ENCODE measurements around the gene BBLN.
A peak's percentile ranks its signal among the peaks of the same experiment; 100 is the strongest.

Gene BBLN

GRCh38 chr9:128149001-128149701 is 10.9 kb upstream of the BBLN start, which contains the start of gene LCN2:
LCN2 (plus strand) TSS chr9:128149453; CDS start chr9:128149526, 73 bp downstream.
- DNase-seq (ENCODE audit: low read depth): no peak
- TF ChIP-seq, protein P1, sequence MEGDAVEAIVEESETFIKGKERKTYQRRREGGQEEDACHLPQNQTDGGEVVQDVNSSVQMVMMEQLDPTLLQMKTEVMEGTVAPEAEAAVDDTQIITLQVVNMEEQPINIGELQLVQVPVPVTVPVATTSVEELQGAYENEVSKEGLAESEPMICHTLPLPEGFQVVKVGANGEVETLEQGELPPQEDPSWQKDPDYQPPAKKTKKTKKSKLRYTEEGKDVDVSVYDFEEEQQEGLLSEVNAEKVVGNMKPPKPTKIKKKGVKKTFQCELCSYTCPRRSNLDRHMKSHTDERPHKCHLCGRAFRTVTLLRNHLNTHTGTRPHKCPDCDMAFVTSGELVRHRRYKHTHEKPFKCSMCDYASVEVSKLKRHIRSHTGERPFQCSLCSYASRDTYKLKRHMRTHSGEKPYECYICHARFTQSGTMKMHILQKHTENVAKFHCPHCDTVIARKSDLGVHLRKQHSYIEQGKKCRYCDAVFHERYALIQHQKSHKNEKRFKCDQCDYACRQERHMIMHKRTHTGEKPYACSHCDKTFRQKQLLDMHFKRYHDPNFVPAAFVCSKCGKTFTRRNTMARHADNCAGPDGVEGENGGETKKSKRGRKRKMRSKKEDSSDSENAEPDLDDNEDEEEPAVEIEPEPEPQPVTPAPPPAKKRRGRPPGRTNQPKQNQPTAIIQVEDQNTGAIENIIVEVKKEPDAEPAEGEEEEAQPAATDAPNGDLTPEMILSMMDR (IDR thresholded peaks at IDR 0.05; ENCODE audit: low read depth, low read length, missing control alignments): no peak
- no peak within 1 kb of the TSS for H3K4me3 ChIP-seq (ENCODE audit: low read depth, low read length)

DNA sequence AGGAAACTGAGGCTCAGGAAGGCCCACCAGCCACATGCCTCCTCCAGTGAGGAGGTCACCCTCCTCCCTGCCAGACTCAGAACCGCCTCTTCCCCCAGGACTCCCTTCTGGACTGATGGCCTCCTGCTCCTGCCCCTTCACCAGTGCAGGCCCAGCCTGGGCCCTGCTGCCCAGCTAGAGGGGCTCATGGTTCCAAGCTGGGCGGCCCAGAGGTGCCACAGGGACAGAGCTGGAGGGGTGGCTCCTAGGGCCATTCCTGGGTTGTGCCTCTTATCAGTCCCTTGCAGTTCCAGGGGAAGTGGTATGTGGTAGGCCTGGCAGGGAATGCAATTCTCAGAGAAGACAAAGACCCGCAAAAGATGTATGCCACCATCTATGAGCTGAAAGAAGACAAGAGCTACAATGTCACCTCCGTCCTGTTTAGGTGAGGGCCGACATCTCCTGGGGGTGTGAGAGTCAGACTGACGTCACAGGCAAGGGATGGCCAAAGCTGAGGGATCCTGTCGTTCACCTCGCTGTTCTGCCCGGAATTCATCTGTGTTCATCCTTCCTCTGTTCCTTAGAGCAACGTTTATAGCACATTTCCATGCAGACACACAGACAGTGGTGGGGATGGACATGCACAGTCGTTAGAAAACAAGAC is 10.0 kb upstream of the BBLN start:
- no peak overlapping the region for H3K4me3 ChIP-seq (ENCODE audit: low read depth, low read length)
- TF ChIP-seq, protein P1 (IDR thresholded peaks at IDR 0.05; ENCODE audit: low read depth, low read length, missing control alignments): no peak
- no peak for DNase-seq (ENCODE audit: low read depth)

DNA sequence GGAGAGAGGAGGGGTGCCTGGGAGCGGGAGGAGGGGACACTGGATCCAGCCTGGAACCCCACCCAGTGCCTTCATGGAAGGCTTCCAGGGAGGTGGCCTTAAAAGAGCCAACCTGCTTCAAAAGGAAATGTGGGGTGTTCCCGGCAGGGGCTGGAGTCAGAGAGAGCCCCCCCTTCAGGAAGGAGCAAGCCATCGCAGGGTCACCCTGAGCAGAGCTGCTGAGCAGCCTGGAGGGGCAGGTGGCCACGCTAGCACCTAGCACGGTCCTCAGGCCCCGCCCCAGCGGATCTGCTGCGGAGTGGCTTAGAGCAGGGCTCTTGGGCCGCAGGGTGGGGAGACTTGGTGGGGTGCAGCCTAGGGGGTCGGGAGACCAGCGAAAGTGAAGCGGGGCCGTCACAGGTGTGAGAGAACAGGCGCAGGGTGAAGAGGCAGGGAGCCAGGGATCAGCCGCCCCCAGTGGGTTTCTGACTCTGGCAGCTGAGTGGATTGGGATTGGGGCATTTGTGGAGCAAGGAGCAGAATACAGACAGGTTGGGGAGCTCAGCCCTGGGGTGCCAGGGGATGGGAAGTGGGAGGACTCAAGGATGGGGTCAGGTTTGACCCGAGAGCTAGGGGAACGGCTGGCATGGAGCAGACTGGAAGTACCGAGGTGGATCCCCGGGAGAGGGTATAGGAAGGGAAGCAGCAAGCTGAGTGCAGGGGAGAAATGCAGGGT is 9.3 kb upstream of the BBLN start:
- TF ChIP-seq, protein P1 (IDR thresholded peaks at IDR 0.05; ENCODE audit: low read depth, low read length, missing control alignments): peak; percentile 56
- DNase-seq (ENCODE audit: low read depth): no peak
- no peak overlapping the region for H3K4me3 ChIP-seq (ENCODE audit: low read depth, low read length)

- no peak for DNase-seq (ENCODE audit: low read depth)
- TF ChIP-seq, protein P1 (IDR thresholded peaks at IDR 0.05; ENCODE audit: low read depth, low read length, missing control alignments): no peak
- H3K4me3 ChIP-seq (ENCODE audit: low read depth, low read length): no peak overlapping the region
Measured at GRCh38 chr9:128151309-128152132, 8.5 kb upstream of the BBLN start.

DNA sequence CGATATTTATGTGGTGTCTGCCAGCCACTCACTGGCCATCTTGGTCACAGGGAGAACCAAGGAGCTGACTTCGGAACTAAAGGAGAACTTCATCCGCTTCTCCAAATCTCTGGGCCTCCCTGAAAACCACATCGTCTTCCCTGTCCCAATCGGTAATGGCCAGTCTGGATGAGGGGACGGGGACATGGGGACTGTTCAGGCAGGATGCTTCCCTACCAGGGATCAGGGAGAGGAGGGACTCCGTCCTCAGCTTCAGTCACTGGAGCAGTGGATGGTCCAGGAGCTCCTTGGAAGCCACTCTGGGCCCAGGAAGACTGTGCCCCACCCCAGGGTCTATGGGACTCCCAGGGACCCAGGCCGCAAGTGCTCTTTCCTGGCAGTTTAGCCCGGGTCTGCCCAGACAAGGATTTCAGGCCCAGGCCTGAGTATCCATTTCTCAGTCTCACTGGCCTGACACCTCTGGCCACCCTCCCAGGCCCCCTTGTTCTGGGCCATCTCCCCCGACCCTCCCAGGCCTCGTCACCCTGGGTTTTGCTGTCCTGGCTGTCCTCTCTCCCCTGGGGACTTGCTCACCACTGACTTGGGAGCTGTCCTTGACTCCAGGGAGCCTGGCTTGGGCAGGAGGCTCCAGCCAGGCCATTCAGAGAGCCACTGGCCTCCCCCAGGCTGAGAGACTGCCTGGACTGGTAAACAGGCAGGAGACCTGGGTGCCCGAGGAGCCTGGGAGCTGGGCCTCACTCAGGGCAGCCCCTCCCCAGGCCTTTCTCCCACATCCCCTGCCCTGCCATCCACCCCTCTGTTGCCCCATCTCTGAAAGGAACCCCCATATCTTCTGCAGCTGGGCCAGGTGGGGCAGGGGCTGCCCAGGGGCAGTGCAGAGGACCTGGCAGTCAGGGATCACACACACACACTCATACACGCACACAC is 7.7 kb upstream of the BBLN start:
- H3K4me3 ChIP-seq (ENCODE audit: low read depth, low read length): no peak overlapping the region
- TF ChIP-seq, protein P1 (IDR thresholded peaks at IDR 0.05; ENCODE audit: low read depth, low read length, missing control alignments): no peak
- DNase-seq (ENCODE audit: low read depth): no peak

Measured in GM12864 (cell line).